Large intestine (tissue), 12 donors: ENCODE data around the gene CLEC12A. TPM values are rescaled to one million over a fixed set of nuclear protein-coding genes. Genes with fewer than 3 reads are reported as not detected.

ENCODE experiments used
- DNase-seq, 2 donors: peaks; one replicate each; pipeline versions ENCODE4 v3.0.0 to v3.0.0-alpha.2; 2013
- H3K27ac ChIP-seq: one replicate; pipeline ENCODE4 v1.5.1; 2013; ENCODE audit warnings: low read length
- H3K27me3 ChIP-seq: 2 replicates; pipeline ENCODE4 v1.6.1; 2013; ENCODE audit warnings: low read length; ENCODE audit not compliant: control insufficient read depth, insufficient read depth
- H3K36me3 ChIP-seq: 2 replicates; pipeline ENCODE4 v1.6.1; 2013; ENCODE audit warnings: low read length; ENCODE audit not compliant: control insufficient read depth, insufficient read depth
- H3K4me1 ChIP-seq: one replicate; pipeline ENCODE4 v1.6.1; 2013; ENCODE audit warnings: low read length; ENCODE audit not compliant: control insufficient read depth, insufficient read depth
- H3K4me3 ChIP-seq: one replicate; pipeline ENCODE4 v1.5.1; 2013; ENCODE audit warnings: low read length
- H3K9me3 ChIP-seq: one replicate; pipeline ENCODE4 v1.6.1; 2013; ENCODE audit warnings: mild to moderate bottlenecking, low read depth, low read length, moderate library complexity; ENCODE audit not compliant: control insufficient read depth
- WGBS: methylation state at CpG from one replicate; pipeline ENCODE4 v1.1.5; 2013; ENCODE audit warnings: low lambda C conversion rate; ENCODE audit not compliant: insufficient coverage; 5-methylcytosine and 5-hydroxymethylcytosine counted together
- long read RNA-seq, 11 donors: transcript quantifications; one replicate each; lab custom pipeline, GENCODE V29; 2026
- polyA plus RNA-seq: library from polyadenylated mRNA; unstranded; fragments of 120-200 nt; gene quantifications from one replicate; pipeline ENCODE4 v1.2.1, GENCODE V29; 2013

CLEC12A gene
- polyA plus RNA-seq, result 1.5 TPM
- long read RNA-seq, donor 1, result 0 reads
- long read RNA-seq, donor 2, partial matches to known transcripts, result 0 of 1 reads
- long read RNA-seq, donor 2, other reads (novel, unspliced or antisense), result 0 of 1 reads
- long read RNA-seq, donor 3, result 0 reads
- long read RNA-seq, donor 4, result 0 reads
- long read RNA-seq, donor 5, partial matches to known transcripts, result 0 of 1 reads
- long read RNA-seq, donor 5, other reads (novel, unspliced or antisense), result 0 of 1 reads
- long read RNA-seq, donor 6, result 0 reads
- long read RNA-seq, donor 7, result 0 reads
- long read RNA-seq, donor 8, result 0 reads
- long read RNA-seq, donor 9, result 0 reads
- long read RNA-seq, donor 10, result 0 reads
- long read RNA-seq, donor 11, result 0 reads

- Histone ChIP-seq H3K4me1 (no peaks in the 10 kb centered on the region), H3K9me3 (no peaks in the 10 kb centered on the region), H3K27ac (no peak within 1 kb of the TSS), H3K36me3 (no peaks in the 10 kb centered on the region), H3K27me3 (no peaks in the 10 kb centered on the region), H3K4me3 (no peak within 1 kb of the TSS)
- 78% methylated on average over 1 of the region's 1 CpG for WGBS
- no peak for DNase-seq
Observed at GRCh38 chr12:9971181-9971580, at the start of gene CLEC12A. Gene CLEC12A, plus strand, starts transcription at chr12:9971409. Its CDS starts 188 bp downstream, at chr12:9971597.

DNA sequence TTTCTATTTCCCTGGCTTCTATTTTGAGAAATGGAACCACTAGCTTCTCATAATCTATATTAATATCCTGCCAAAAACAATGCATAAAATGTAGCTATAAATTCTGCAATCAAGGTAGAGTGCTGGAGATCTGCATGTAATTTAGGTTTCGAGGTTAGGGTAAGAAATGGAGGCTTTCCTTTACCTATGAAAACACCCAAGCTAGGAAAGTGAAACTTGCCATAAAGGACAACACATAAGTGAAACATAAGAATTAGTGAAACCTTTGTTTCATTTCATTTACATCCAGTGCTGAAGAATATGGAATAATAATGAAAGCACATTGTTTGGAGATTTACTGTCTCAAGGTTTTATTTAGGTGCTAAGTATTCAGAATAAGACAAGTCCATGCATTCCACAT lies 48.8 kb upstream of the CLEC12A start:
- no peak for DNase-seq
- H3K27ac ChIP-seq, result no peak overlapping the region
- no peaks in the 10 kb centered on the region for H3K9me3 ChIP-seq
- H3K4me1 ChIP-seq, result no peaks in the 10 kb centered on the region
- H3K4me3 ChIP-seq, result no peak overlapping the region
- H3K27me3 ChIP-seq, result no peaks in the 10 kb centered on the region
- 100% methylated on average over 1 of the region's 1 CpG for WGBS
- H3K36me3 ChIP-seq, result no peaks in the 10 kb centered on the region

GRCh38 chr12:9925705-9926393 lies 45.4 kb upstream of the CLEC12A start:
- 40% methylated on average over 1 of the region's 5 CpGs for WGBS
- Histone ChIP-seq H3K4me1 (no peaks in the 10 kb centered on the region), H3K27me3 (no peaks in the 10 kb centered on the region), H3K36me3 (no peaks in the 10 kb centered on the region), H3K4me3 (no peak overlapping the region), H3K9me3 (no peaks in the 10 kb centered on the region), H3K27ac (no peak overlapping the region)
- peak; percentile 13 to 37 for DNase-seq

GRCh38 chr12:9926876-9927275 lies 44.3 kb upstream of the CLEC12A start:
- no peak for DNase-seq
- 70% methylated on average over 1 of the region's 3 CpGs for WGBS
- Histone ChIP-seq H3K36me3 (no peaks in the 10 kb centered on the region), H3K4me3 (no peak overlapping the region), H3K9me3 (no peaks in the 10 kb centered on the region), H3K27ac (no peak overlapping the region), H3K4me1 (no peaks in the 10 kb centered on the region), H3K27me3 (no peaks in the 10 kb centered on the region)

DNA sequence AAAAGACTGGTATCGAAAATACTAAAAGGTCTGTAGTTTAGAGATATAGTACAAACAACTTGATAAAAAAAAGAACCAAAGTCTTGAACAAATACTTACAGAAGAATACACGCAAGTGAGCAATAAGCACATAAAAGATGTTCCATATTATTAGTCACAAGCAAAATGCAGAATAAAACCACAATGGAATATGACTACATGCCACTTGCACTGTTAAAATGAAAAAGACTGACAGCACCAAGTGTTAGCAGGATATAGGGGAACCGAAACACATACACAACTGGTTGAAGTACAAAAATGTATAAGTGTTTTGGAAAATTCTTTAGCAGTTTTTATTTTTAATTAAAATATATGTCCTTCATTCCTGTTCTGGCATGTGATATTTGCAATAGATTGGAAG lies 42.6 kb upstream of the CLEC12A start:
- Histone ChIP-seq H3K27me3 (no peaks in the 10 kb centered on the region), H3K27ac (no peak overlapping the region), H3K36me3 (no peaks in the 10 kb centered on the region), H3K4me3 (no peak overlapping the region), H3K9me3 (no peaks in the 10 kb centered on the region), H3K4me1 (no peaks in the 10 kb centered on the region)
- 88% methylated on average over 2 of the region's 3 CpGs for WGBS
- no peak for DNase-seq

- no peaks in the 10 kb centered on the region for H3K27me3 ChIP-seq
- DNase-seq, result no peak
- no peak overlapping the region for H3K27ac ChIP-seq
- H3K4me1 ChIP-seq, result no peaks in the 10 kb centered on the region
- WGBS, result 73% methylated on average over 3 of the region's 3 CpGs
- no peaks in the 10 kb centered on the region for H3K9me3 ChIP-seq
- H3K4me3 ChIP-seq, result no peak overlapping the region
- H3K36me3 ChIP-seq, result no peaks in the 10 kb centered on the region
Observed at GRCh38 chr12:9931245-9931644, 40.0 kb upstream of the CLEC12A start.

DNA sequence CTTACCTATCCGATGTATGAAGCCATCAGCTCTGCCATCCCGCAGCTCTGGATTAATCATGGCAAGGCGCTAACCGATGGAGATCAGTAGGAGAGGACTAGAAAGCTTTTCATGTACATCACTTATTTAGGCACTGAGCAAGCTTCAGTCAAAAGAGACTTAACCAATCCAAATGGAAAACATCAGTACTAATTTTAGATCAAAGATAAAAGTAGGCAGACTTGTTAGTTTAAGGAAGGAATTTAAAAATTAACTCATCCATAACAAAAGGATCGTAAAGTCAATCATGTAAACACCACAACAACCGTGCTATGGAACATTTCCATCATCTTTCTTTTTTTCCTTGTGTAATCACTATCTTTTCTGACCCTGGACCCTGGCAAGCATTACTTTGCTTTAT lies 38.9 kb upstream of the CLEC12A start, which contains the start of gene CLEC2A:
CLEC2A (minus strand) TSS at position 101 of the 400 bp plus-strand sequence; CDS start at position 60, 41 bp downstream.
- Histone ChIP-seq H3K9me3 (no peaks in the 10 kb centered on the region), H3K36me3 (no peaks in the 10 kb centered on the region), H3K27me3 (no peaks in the 10 kb centered on the region), H3K4me3 (no peak within 1 kb of the TSS), H3K27ac (no peak within 1 kb of the TSS), H3K4me1 (no peaks in the 10 kb centered on the region)
- no peak for DNase-seq
- 68% methylated on average over 2 of the region's 6 CpGs for WGBS

- no CpG with 5 or more reads among the region's 2 CpGs for WGBS
- no peaks in the 10 kb centered on the region for H3K4me1 ChIP-seq
- no peak overlapping the region for H3K27ac ChIP-seq
Observed at GRCh38 chr12:9933958-9934357, 37.3 kb upstream of the CLEC12A start.

DNA sequence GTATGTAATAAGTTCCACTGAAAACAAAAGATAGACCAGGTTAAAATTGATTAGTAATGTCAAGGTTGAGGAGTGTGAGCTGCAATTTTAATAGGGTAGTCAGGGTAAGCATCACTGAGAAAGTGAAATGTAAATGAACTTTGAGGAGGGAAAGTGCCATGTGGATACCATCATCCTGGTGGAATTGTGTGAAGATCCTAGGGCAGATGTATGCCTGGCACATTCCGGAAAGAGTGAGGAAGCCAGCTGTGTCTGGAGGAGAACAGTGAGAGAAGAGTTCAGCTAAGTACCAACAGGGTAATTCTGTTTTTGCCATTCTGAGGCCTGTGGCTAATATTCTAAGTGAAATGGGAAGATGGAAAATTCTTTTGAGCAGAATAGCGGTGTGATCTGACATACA lies 36.2 kb upstream of the CLEC12A start:
- no peak overlapping the region for H3K27ac ChIP-seq
- no peaks in the 10 kb centered on the region for H3K4me1 ChIP-seq
- WGBS, result 100% methylated on average over 1 of the region's 2 CpGs
- H3K9me3 ChIP-seq, result no peaks in the 10 kb centered on the region
- H3K27me3 ChIP-seq, result no peaks in the 10 kb centered on the region
- no peaks in the 10 kb centered on the region for H3K36me3 ChIP-seq
- H3K4me3 ChIP-seq, result no peak overlapping the region
- no peak for DNase-seq

More at GRCh38 chr12:9933958-9934357, 37.3 kb upstream of the CLEC12A start:
- Histone ChIP-seq H3K36me3 (no peaks in the 10 kb centered on the region), H3K4me3 (no peak overlapping the region), H3K9me3 (no peaks in the 10 kb centered on the region), H3K27me3 (no peaks in the 10 kb centered on the region)
- no peak for DNase-seq

DNA sequence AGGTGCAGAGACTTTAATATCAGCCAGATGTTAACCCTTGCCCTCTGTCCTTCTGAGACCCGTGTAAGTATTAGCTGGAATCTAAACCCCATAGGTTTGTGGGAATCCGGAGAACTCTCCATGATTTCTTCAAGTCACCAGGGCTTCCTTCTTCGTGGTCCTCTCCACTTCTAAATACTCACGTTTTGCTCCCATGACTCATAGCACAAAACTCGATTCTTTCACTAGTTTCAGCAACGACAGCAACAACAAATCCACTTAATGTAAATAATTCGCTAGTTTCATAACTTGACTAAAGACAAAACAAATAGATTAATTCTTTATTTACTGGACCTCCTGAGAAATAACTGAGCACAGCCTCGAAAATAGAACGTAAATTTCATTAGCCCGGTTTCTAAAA lies 34.6 kb upstream of the CLEC12A start:
- Histone ChIP-seq H3K4me1 (no peaks in the 10 kb centered on the region), H3K27me3 (no peaks in the 10 kb centered on the region), H3K9me3 (no peaks in the 10 kb centered on the region), H3K36me3 (no peaks in the 10 kb centered on the region), H3K27ac (no peak overlapping the region), H3K4me3 (no peak overlapping the region)
- DNase-seq, result no peak
- 74% methylated on average over 7 of the region's 10 CpGs for WGBS
